GM23338 (cell line): ENCODE data around the gene TCP11L1. TPM values are rescaled to one million over a fixed set of nuclear protein-coding genes. Genes with fewer than 3 reads are reported as not detected.

ENCODE experiments used
- ATAC-seq: fragments of 200-7000 bp; cut with Tn5 transposase; 3 replicates; pipeline ENCODE4 v1.9.1; 2020
- DNase-seq: peaks from one replicate; pipeline ENCODE4 v3.0.0-alpha.2; 2015; ENCODE audit warnings: low spot score
- H2AFZ ChIP-seq: fragments of 200-600 bp; sonication (generic); 2 replicates; pipeline ENCODE4 v1.8.0; 2016; ENCODE audit warnings: antibody characterized with exemption, mild to moderate bottlenecking, moderate library complexity
- H3F3A ChIP-seq: fragments of 200-600 bp; sonication (generic); replicated peaks from 2 replicates; pipeline ENCODE4 v1.8.0; 2017; ENCODE audit warnings: antibody characterized with exemption, mixed run types, low read depth
- H3K27ac ChIP-seq: fragments of 200-600 bp; sonication (generic); 2 replicates; pipeline ENCODE4 v1.6.1; 2016; ENCODE audit warnings: low read depth
- H3K27me3 ChIP-seq: fragments of 200-600 bp; sonication (generic); 2 replicates; pipeline ENCODE4 v1.8.0; 2016; ENCODE audit warnings: mild to moderate bottlenecking, mixed run types, moderate library complexity; ENCODE audit not compliant: insufficient read depth
- H3K36me3 ChIP-seq: fragments of 200-600 bp; sonication (generic); 2 replicates; pipeline ENCODE4 v1.8.0; 2016; ENCODE audit warnings: mild to moderate bottlenecking; ENCODE audit not compliant: insufficient read depth
- H3K4me1 ChIP-seq: fragments of 200-600 bp; sonication (generic); 2 replicates; pipeline ENCODE4 v1.8.0; 2016; ENCODE audit warnings: mild to moderate bottlenecking, moderate library complexity; ENCODE audit not compliant: insufficient read depth
- H3K4me2 ChIP-seq: fragments of 200-600 bp; sonication (generic); 2 replicates; pipeline ENCODE4 v1.7.1; 2017; ENCODE audit warnings: mixed run types
- H3K4me3 ChIP-seq: fragments of 200-600 bp; sonication (generic); 2 replicates; pipeline ENCODE4 v1.6.1; 2016; ENCODE audit warnings: mixed run types
- H3K79me2 ChIP-seq: fragments of 200-600 bp; sonication (generic); replicated peaks from 2 replicates; pipeline ENCODE4 v1.8.0; 2017; ENCODE audit warnings: mild to moderate bottlenecking; ENCODE audit not compliant: insufficient read depth
- H3K9me2 ChIP-seq: fragments of 200-600 bp; sonication (generic); 2 replicates; pipeline ENCODE4 v1.8.0; 2017; ENCODE audit not compliant: insufficient read depth
- H4K20me1 ChIP-seq: fragments of 200-600 bp; sonication (generic); replicated peaks from 2 replicates; pipeline ENCODE4 v1.8.0; 2017; ENCODE audit warnings: mild to moderate bottlenecking; ENCODE audit not compliant: insufficient read depth
- H3K27ac Mint-ChIP-seq: 2 replicates; pipeline ENCODE4 v1.8.0; 2020; ENCODE audit warnings: inconsistent platforms, mild to moderate bottlenecking, moderate library complexity, mixed read lengths
- H3K27me3 Mint-ChIP-seq: 3 replicates; pipeline ENCODE4 v1.8.0; 2022; ENCODE audit warnings: low read depth, mild to moderate bottlenecking, moderate library complexity, mixed read lengths, inconsistent platforms; ENCODE audit not compliant: insufficient read depth, poor library complexity
- H3K36me3 Mint-ChIP-seq: 3 replicates; pipeline ENCODE4 v1.8.0; 2021; ENCODE audit warnings: low read depth, mild to moderate bottlenecking, inconsistent platforms, moderate library complexity, mixed read lengths
- H3K4me1 Mint-ChIP-seq: 3 replicates; pipeline ENCODE4 v1.8.0; 2020; ENCODE audit warnings: mild to moderate bottlenecking, inconsistent platforms, mixed read lengths
- H3K4me3 Mint-ChIP-seq: 3 replicates; pipeline ENCODE4 v1.8.0; 2021; ENCODE audit warnings: moderate library complexity, mild to moderate bottlenecking, inconsistent platforms, mixed read lengths
- H3K9me3 Mint-ChIP-seq: 3 replicates; pipeline ENCODE4 v1.8.0; 2020; ENCODE audit warnings: moderate library complexity, mild to moderate bottlenecking, inconsistent platforms, mixed read lengths
- EZH2 ChIP-seq: fragments of 200-600 bp; sonication (generic); IDR thresholded peaks from one replicate; pipeline ENCODE4 v1.8.0; 2017; ENCODE audit warnings: antibody characterized with exemption, mild to moderate bottlenecking, low read depth; ENCODE audit not compliant: unreplicated experiment
- EZH2phosphoT487 ChIP-seq: fragments of 200-600 bp; sonication (generic); IDR thresholded peaks from one replicate; pipeline ENCODE4 v1.8.1; 2018; ENCODE audit warnings: antibody characterized with exemption; ENCODE audit not compliant: unreplicated experiment
- POLR2AphosphoS5 ChIP-seq: IDR thresholded peaks from 2 replicates; pipeline ENCODE4 v1.6.1; 2016; ENCODE audit warnings: antibody characterized with exemption, low read depth
- STAT1 ChIP-seq: IDR thresholded peaks from one replicate; pipeline ENCODE4 v1.6.1; 2016; ENCODE audit warnings: antibody characterized with exemption; ENCODE audit not compliant: unreplicated experiment
- ZNF114 ChIP-seq: fragments of 250-450 bp; sonication (Bioruptor Pico); IDR thresholded peaks from 2 replicates; pipeline ENCODE4 v1.5.0; 2020; ENCODE audit warnings: mild to moderate bottlenecking, moderate library complexity
- polyA plus RNA-seq: library from polyadenylated mRNA; unstranded; fragments of >200 nt; fragmentation: Nextera tagmentation; extraction: Ambion mirVana; gene quantifications from 2 replicates; pipeline ENCODE4 v1.2.1, GENCODE V29; 2016
- total RNA-seq: library from RNA; depleted of rRNA; stranded (reverse); fragments of >200 nt; shearing (Covaris generic); gene quantifications from 2 replicates; pipeline ENCODE4 v1.2.3, GENCODE V29; 2014
- TF ChIP-seq, protein P1 (sequence below): fragments of 250-450 bp; sonication (Bioruptor Pico); IDR thresholded peaks from 2 replicates; pipeline ENCODE4 v1.5.0; 2020; ENCODE audit warnings: mild to moderate bottlenecking, moderate library complexity
- TF ChIP-seq, protein P2 (sequence below): IDR thresholded peaks from 2 replicates; pipeline ENCODE4 v1.6.1; 2016; ENCODE audit warnings: antibody characterized with exemption
- TF ChIP-seq, protein P3 (sequence below): IDR thresholded peaks from one replicate; pipeline ENCODE4 v1.6.1; 2018; ENCODE audit warnings: antibody characterized with exemption; ENCODE audit not compliant: unreplicated experiment

TCP11L1 gene
- total and polyA plus RNA-seq, 2 experiments from 2014 or later: 5.0 to 39.0 TPM

DNA sequence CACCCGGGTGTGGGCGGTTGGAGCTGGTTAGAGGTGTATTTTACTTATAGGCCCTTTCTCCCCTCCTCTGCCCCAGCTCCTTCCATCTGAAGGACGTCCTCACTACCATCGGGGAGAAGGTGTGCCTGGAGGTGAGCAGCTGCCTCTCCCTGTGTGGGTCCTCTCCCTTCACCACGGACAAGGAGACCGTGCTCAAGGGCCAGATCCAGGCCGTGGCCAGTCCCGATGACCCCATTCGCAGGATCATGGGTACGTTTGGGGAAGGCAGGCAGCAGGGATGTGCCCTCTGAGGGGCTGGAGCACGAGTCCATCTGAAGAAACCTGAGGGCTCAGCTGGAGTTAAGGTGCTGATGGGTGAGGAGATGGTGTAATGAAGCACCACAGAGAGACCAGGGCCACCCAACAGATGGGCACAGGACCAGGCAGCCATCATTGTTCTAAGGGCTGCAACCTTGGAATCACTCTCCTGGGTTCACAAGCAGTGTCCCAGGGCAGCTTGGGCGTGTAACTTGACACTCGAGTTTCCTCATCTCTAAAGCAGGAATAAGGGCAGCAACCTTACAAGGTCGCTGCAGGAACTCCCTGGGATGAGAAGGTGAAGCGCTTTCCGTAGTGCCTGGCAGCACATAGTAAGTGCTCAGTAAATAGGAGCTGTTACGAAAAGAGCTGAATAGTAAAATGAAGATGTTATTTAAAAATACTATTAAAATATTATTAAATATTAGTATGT, 29.4 kb downstream of the TCP11L1 start (continued):
- TF ChIP-seq, protein P1, sequence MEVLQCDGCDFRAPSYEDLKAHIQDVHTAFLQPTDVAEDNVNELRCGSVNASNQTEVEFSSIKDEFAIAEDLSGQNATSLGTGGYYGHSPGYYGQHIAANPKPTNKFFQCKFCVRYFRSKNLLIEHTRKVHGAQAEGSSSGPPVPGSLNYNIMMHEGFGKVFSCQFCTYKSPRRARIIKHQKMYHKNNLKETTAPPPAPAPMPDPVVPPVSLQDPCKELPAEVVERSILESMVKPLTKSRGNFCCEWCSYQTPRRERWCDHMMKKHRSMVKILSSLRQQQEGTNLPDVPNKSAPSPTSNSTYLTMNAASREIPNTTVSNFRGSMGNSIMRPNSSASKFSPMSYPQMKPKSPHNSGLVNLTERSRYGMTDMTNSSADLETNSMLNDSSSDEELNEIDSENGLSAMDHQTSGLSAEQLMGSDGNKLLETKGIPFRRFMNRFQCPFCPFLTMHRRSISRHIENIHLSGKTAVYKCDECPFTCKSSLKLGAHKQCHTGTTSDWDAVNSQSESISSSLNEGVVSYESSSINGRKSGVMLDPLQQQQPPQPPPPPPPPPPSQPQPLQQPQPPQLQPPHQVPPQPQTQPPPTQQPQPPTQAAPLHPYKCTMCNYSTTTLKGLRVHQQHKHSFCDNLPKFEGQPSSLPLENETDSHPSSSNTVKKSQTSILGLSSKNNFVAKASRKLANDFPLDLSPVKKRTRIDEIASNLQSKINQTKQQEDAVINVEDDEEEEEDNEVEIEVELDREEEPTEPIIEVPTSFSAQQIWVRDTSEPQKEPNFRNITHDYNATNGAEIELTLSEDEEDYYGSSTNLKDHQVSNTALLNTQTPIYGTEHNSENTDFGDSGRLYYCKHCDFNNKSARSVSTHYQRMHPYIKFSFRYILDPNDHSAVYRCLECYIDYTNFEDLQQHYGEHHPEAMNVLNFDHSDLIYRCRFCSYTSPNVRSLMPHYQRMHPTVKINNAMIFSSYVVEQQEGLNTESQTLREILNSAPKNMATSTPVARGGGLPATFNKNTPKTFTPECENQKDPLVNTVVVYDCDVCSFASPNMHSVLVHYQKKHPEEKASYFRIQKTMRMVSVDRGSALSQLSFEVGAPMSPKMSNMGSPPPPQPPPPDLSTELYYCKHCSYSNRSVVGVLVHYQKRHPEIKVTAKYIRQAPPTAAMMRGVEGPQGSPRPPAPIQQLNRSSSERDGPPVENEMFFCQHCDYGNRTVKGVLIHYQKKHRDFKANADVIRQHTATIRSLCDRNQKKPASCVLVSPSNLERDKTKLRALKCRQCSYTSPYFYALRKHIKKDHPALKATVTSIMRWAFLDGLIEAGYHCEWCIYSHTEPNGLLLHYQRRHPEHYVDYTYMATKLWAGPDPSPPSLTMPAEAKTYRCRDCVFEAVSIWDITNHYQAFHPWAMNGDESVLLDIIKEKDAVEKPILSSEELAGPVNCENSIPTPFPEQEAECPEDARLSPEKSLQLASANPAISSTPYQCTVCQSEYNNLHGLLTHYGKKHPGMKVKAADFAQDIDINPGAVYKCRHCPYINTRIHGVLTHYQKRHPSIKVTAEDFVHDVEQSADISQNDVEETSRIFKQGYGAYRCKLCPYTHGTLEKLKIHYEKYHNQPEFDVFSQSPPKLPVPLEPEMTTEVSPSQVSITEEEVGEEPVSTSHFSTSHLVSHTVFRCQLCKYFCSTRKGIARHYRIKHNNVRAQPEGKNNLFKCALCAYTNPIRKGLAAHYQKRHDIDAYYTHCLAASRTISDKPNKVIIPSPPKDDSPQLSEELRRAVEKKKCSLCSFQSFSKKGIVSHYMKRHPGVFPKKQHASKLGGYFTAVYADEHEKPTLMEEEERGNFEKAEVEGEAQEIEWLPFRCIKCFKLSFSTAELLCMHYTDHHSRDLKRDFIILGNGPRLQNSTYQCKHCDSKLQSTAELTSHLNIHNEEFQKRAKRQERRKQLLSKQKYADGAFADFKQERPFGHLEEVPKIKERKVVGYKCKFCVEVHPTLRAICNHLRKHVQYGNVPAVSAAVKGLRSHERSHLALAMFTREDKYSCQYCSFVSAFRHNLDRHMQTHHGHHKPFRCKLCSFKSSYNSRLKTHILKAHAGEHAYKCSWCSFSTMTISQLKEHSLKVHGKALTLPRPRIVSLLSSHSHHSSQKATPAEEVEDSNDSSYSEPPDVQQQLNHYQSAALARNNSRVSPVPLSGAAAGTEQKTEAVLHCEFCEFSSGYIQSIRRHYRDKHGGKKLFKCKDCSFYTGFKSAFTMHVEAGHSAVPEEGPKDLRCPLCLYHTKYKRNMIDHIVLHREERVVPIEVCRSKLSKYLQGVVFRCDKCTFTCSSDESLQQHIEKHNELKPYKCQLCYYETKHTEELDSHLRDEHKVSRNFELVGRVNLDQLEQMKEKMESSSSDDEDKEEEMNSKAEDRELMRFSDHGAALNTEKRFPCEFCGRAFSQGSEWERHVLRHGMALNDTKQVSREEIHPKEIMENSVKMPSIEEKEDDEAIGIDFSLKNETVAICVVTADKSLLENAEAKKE (CRISPR knock-in tag): no peak
- TF ChIP-seq ZNF114 (CRISPR knock-in tag) (no peak), POLR2AphosphoS5 (no peak), EZH2phosphoT487 (no peak), EZH2 (no peak), STAT1 (no peak)
- TF ChIP-seq, protein P2, sequence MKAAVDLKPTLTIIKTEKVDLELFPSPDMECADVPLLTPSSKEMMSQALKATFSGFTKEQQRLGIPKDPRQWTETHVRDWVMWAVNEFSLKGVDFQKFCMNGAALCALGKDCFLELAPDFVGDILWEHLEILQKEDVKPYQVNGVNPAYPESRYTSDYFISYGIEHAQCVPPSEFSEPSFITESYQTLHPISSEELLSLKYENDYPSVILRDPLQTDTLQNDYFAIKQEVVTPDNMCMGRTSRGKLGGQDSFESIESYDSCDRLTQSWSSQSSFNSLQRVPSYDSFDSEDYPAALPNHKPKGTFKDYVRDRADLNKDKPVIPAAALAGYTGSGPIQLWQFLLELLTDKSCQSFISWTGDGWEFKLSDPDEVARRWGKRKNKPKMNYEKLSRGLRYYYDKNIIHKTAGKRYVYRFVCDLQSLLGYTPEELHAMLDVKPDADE: no peak

DNA sequence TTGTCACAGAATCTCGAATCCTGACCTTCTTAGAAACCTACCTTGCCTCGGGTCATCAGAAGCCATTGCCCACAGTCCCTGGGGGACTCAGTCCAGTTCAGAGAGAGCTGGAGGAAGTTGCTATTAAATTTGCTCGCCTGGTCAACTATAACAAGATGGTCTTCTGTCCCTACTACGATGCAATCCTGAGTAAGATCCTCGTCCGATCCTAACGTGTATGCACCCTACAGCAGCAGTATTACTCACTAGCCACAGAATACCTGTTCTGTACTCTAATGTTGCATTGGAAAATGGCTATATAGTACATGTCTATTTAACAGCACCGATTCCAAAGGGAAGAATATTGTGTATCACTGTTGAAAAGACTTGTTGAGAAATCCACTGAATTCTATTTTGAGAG, 33.1 kb downstream of the TCP11L1 start:
- no peaks in the 10 kb centered on the region for H3K79me2 ChIP-seq
- Mint-ChIP-seq H3K9me3 (no peaks in the 10 kb centered on the region), H3K36me3 (peaks cover 67% of the 10 kb centered on the region), H3K4me3 (no peak overlapping the region), H3K4me1 (no peaks in the 10 kb centered on the region), H3K27ac (no peak overlapping the region), H3K27me3 (peaks cover 4% of the 10 kb centered on the region)
- DNase-seq (no peak), ATAC-seq (no peak)
- no peak overlapping the region for H3K4me2 ChIP-seq
- H3K27ac ChIP-seq: no peak overlapping the region
- no peaks in the 10 kb centered on the region for H3K9me2 ChIP-seq
- no peaks in the 10 kb centered on the region for H3K4me1 ChIP-seq
- H4K20me1 ChIP-seq: 0 out of 2 replicates have a peak, but pooled peaks cover 4% of the 10 kb centered on the region
- H3F3A ChIP-seq: no peaks in the 10 kb centered on the region
- no peak overlapping the region for H2AFZ ChIP-seq
- TF ChIP-seq, protein P3, sequence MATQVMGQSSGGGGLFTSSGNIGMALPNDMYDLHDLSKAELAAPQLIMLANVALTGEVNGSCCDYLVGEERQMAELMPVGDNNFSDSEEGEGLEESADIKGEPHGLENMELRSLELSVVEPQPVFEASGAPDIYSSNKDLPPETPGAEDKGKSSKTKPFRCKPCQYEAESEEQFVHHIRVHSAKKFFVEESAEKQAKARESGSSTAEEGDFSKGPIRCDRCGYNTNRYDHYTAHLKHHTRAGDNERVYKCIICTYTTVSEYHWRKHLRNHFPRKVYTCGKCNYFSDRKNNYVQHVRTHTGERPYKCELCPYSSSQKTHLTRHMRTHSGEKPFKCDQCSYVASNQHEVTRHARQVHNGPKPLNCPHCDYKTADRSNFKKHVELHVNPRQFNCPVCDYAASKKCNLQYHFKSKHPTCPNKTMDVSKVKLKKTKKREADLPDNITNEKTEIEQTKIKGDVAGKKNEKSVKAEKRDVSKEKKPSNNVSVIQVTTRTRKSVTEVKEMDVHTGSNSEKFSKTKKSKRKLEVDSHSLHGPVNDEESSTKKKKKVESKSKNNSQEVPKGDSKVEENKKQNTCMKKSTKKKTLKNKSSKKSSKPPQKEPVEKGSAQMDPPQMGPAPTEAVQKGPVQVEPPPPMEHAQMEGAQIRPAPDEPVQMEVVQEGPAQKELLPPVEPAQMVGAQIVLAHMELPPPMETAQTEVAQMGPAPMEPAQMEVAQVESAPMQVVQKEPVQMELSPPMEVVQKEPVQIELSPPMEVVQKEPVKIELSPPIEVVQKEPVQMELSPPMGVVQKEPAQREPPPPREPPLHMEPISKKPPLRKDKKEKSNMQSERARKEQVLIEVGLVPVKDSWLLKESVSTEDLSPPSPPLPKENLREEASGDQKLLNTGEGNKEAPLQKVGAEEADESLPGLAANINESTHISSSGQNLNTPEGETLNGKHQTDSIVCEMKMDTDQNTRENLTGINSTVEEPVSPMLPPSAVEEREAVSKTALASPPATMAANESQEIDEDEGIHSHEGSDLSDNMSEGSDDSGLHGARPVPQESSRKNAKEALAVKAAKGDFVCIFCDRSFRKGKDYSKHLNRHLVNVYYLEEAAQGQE: no peak
- peaks cover 17% of the 10 kb centered on the region for H3K36me3 ChIP-seq
- no peak overlapping the region for H3K4me3 ChIP-seq
- H3K27me3 ChIP-seq: no peaks in the 10 kb centered on the region
